Gastrocnemius medialis (tissue), 4 donors: ENCODE data around the gene NCOA3.

Experiments
- POLR2A ChIP-seq, 2 donors: fragments of 450-650 bp; IDR thresholded peaks; one replicate each; pipeline ENCODE4 v1.6.1; 2017; ENCODE audit warnings: antibody characterized with exemption in 2 of 2, mild to moderate bottlenecking in 2 of 2, moderate library complexity in 2 of 2
- TF ChIP-seq, protein P1 (sequence below), 5 experiments: fragments of 450-650 bp in 3 of 5; fragments of 200-600 bp in 2 of 5; sonication (generic) in 2 of 5; IDR thresholded peaks in 4 of 5; conservative IDR thresholded peaks in 1 of 5; 1 replicate in 4 of 5; 2 replicates in 1 of 5; pipeline ENCODE4 v1.5.1; 2016 to 2019; ENCODE audit warnings: antibody characterized with exemption in 5 of 5, mild to moderate bottlenecking in 3 of 5, moderate library complexity in 3 of 5

DNA sequence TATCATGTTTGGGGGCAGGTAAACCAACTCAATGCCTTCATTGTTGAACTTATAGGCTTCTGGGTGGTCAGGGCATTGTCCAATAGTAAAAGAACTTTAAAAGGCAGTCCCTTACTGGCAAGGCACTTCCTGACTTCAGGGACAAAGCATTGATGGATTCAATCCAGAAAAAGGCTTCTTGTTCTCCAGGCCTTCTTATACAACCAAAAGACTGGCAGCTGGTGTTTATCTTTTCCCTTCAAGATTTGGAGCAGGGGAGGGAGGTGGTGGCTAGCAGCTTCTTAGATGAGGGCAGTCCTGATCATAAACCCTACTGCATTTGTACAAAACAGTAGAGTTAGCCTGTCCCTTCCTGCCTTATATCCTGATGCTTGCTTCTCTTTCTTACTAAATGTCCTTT lies 57.5 kb downstream of the NCOA3 start:
- TF ChIP-seq, protein P1, sequence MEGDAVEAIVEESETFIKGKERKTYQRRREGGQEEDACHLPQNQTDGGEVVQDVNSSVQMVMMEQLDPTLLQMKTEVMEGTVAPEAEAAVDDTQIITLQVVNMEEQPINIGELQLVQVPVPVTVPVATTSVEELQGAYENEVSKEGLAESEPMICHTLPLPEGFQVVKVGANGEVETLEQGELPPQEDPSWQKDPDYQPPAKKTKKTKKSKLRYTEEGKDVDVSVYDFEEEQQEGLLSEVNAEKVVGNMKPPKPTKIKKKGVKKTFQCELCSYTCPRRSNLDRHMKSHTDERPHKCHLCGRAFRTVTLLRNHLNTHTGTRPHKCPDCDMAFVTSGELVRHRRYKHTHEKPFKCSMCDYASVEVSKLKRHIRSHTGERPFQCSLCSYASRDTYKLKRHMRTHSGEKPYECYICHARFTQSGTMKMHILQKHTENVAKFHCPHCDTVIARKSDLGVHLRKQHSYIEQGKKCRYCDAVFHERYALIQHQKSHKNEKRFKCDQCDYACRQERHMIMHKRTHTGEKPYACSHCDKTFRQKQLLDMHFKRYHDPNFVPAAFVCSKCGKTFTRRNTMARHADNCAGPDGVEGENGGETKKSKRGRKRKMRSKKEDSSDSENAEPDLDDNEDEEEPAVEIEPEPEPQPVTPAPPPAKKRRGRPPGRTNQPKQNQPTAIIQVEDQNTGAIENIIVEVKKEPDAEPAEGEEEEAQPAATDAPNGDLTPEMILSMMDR (IDR thresholded peaks at IDR 0.05 in 4 of 5, conservative IDR thresholded peaks at IDR 0.05 in 1 of 5) = no peak
- no peak for TF ChIP-seq POLR2A (IDR thresholded peaks at IDR 0.05)
